B cell (primary cell): ENCODE data around the gene UNC13C.

ENCODE experiments used
- CTCF ChIP-seq: fragments of 200-600 bp; IDR thresholded peaks from one replicate; pipeline ENCODE4 v1.8.0; 2022; ENCODE audit warnings: antibody characterized with exemption, mild to moderate bottlenecking
- EZH2 ChIP-seq: IDR thresholded peaks from 2 replicates; pipeline ENCODE4 v1.6.1; 2012; ENCODE audit warnings: borderline replicate concordance, low read depth, mild to moderate bottlenecking, moderate library complexity, low read length; ENCODE audit not compliant: insufficient read depth, poor library complexity, severe bottlenecking

- TF ChIP-seq EZH2 (no peak), CTCF (no peak)
These were observed 3.9 kb downstream of the UNC13C start for GRCh38 chr15:53982071-53982680.
